Gastrocnemius medialis (tissue), 4 donors: ENCODE measurements around the gene C9orf50. TPM values are rescaled to one million over a fixed set of nuclear protein-coding genes. Genes with fewer than 3 reads are reported as not detected.

Source experiments
- ATAC-seq, 2 donors: fragments of 150-250 bp; one replicate each; pipeline ENCODE4 v1.9.1; 2016
- DNase-seq, 2 donors: peaks; one replicate each; pipeline ENCODE4 v3.0.0-alpha.2; 2019
- H3K27ac ChIP-seq, 4 donors: fragments of 200-600 bp; sonication (generic); 1 replicate in 1 of 4; 2 replicates in 3 of 4; pipeline ENCODE4 v1.5.1; 2016 to 2018; ENCODE audit warnings: mild to moderate bottlenecking in 2 of 4, moderate library complexity in 1 of 4
- H3K27me3 ChIP-seq, 3 donors: fragments of 200-600 bp; sonication (generic) in 2 of 3; 1 replicate in 1 of 3; 2 replicates in 2 of 3; pipeline versions ENCODE4 v1.5.1 to v1.6.0; 2016 to 2019; ENCODE audit warnings: mild to moderate bottlenecking in 1 of 3, moderate library complexity in 1 of 3
- H3K36me3 ChIP-seq, 2 donors: fragments of 200-600 bp; sonication (generic) in 1 of 2; one replicate each; pipeline ENCODE4 v1.5.1; 2017 to 2018
- H3K4me1 ChIP-seq, 2 donors: fragments of 200-600 bp; sonication (generic) in 1 of 2; one replicate each; pipeline ENCODE4 v1.5.1; 2016 to 2017; ENCODE audit warnings: mild to moderate bottlenecking in 2 of 2
- H3K4me3 ChIP-seq, 4 donors: fragments of 200-600 bp; sonication (generic) in 3 of 4; 1 replicate in 1 of 4; 2 replicates in 3 of 4; pipeline ENCODE4 v1.5.1; 2016 to 2019; ENCODE audit warnings: mild to moderate bottlenecking in 2 of 4
- H3K9me3 ChIP-seq, 3 donors: fragments of 200-600 bp; sonication (generic) in 2 of 3; 1 replicate in 1 of 3; 2 replicates in 2 of 3; pipeline ENCODE4 v1.5.1; 2016 to 2019
- CTCF ChIP-seq, 5 experiments: fragments of 450-650 bp in 3 of 5; fragments of 200-600 bp in 2 of 5; sonication (generic) in 2 of 5; IDR thresholded peaks in 4 of 5; conservative IDR thresholded peaks in 1 of 5; 1 replicate in 4 of 5; 2 replicates in 1 of 5; pipeline ENCODE4 v1.5.1; 2016 to 2019; ENCODE audit warnings: antibody characterized with exemption in 5 of 5, mild to moderate bottlenecking in 3 of 5, moderate library complexity in 3 of 5
- POLR2A ChIP-seq, 2 donors: fragments of 450-650 bp; IDR thresholded peaks; one replicate each; pipeline ENCODE4 v1.6.1; 2017; ENCODE audit warnings: antibody characterized with exemption in 2 of 2, mild to moderate bottlenecking in 2 of 2, moderate library complexity in 2 of 2
- in situ Hi-C, 4 donors: fragments of 200-750 bp; cut with MboI; loops; one replicate each; pipeline versions ENCODE4 v1.15.0 to v1.8.0; 2017; ENCODE audit warnings: low sequenced_read_pairs in 4 of 4
- intact Hi-C: fragments of 100-400 bp; cut with DNase I; formaldehyde crosslinking; loops from one replicate; pipeline ENCODE4 v1.15.1; 2023; ENCODE audit warnings: low total_unique reads
- total RNA-seq, 4 donors: library from RNA; depleted of rRNA; stranded (reverse); fragments of >200 nt; gene quantifications; one replicate each; pipeline versions ENCODE4 v1.1.0 to v1.2.3, GENCODE V29; 2016

C9orf50 gene
- total RNA-seq, 4 donors from 2014 or later: not detected

DNA sequence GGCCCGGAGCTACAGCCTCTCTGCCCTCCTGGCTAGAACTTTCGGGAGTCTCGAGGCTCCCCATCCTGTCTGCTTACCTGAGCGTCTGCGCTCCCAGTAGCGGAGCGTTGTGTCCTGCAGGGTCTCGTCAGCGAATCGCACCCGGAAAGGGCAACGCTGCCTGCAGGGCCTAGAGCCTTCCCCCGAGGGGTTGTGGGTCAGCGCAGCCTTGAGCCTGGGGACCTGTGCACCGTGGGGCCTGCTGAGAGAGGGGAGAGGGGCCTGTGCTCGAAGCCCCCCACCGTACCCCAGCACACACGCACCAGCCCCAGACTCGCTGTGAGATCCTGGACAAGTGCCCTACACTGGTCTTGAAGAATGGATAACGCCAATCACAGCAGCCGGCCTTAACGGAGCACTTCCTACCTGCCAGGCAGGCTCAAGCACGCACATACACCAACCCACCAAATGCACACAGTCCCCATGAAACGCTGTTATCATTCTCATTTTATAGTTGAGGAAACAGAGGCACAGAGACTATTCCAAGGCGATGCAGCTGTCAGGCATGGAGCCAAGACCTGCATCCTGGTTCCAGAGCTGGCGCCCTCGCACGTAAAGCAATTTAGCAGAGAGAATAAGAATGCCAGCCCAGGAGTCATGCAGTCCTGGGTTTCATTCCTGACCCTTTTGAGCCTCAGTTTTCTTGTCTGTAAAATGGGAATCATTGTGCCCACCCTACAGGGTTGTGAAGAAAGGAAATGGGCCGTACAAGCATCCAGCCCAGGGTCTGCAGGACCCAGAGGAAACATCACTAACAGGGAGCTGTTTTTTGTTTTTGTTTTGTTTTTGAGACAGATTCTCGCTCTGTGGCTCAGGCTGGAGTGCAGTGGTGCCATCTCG lies 5.3 kb downstream of the C9orf50 start:
- DNase-seq (no peak), ATAC-seq (no peak)
- H3K9me3 ChIP-seq: no peaks in the 10 kb centered on the region
- TF ChIP-seq POLR2A (IDR thresholded peaks at IDR 0.05) (no peak), CTCF (IDR thresholded peaks at IDR 0.05 in 4 of 5, conservative IDR thresholded peaks at IDR 0.05 in 1 of 5) (no peak)
- H3K36me3 ChIP-seq: no peaks in the 10 kb centered on the region
- intact Hi-C loops (no loop called here), in situ Hi-C loops (loop anchor here in 3 of 4 donors (5.0 to 10.0 kb wide), 3 partner anchors 478 to 483 kb away; no protein-coding TSS in a partner anchor)
- H3K4me1 ChIP-seq: peaks cover 4 to 12% of the 10 kb centered on the region in 2 donors
- no peak overlapping the region for H3K4me3 ChIP-seq
- peaks cover 10 to 15% (median 11%) of the 10 kb centered on the region in 3 donors for H3K27me3 ChIP-seq
- no peak overlapping the region for H3K27ac ChIP-seq

GRCh38 chr9:129614932-129615331 lies 6.0 kb downstream of the C9orf50 start:
- Histone ChIP-seq H3K27ac (no peak overlapping the region), H3K9me3 (no peaks in the 10 kb centered on the region), H3K4me1 (peaks cover 5 to 10% of the 10 kb centered on the region in 2 donors), H3K27me3 (peaks cover 5 to 10% (median 7%) of the 10 kb centered on the region in 3 donors), H3K4me3 (no peak overlapping the region), H3K36me3 (no peaks in the 10 kb centered on the region)
- intact Hi-C loops: loop anchor here (5.0 kb wide), 1 partner anchor 118 kb away; no protein-coding TSS in a partner anchor
- in situ Hi-C loops: loop anchor here (5.0 to 10.0 kb wide), 3 partner anchors 478 to 483 kb away; no protein-coding TSS in a partner anchor
- TF ChIP-seq CTCF (IDR thresholded peaks at IDR 0.05 in 4 of 5, conservative IDR thresholded peaks at IDR 0.05 in 1 of 5) (no peak), POLR2A (IDR thresholded peaks at IDR 0.05) (no peak)
- ATAC-seq (no peak), DNase-seq (no peak)

GRCh38 chr9:129613520-129614175 lies 7.3 kb downstream of the C9orf50 start:
- H3K27ac ChIP-seq: no peak overlapping the region
- in situ Hi-C loops (loop anchor here in 2 of 4 donors (5.0 to 10.0 kb wide), 2 partner anchors 476 to 479 kb away; no protein-coding TSS in a partner anchor), intact Hi-C loops (loop anchor here (5.0 kb wide), 1 partner anchor 116 kb away; no protein-coding TSS in a partner anchor)
- H3K9me3 ChIP-seq: no peaks in the 10 kb centered on the region
- H3K4me3 ChIP-seq: no peak overlapping the region
- no peak for TF ChIP-seq POLR2A (IDR thresholded peaks at IDR 0.05)
- no peak for TF ChIP-seq CTCF (IDR thresholded peaks at IDR 0.05 in 4 of 5, conservative IDR thresholded peaks at IDR 0.05 in 1 of 5)
- H3K36me3 ChIP-seq: no peaks in the 10 kb centered on the region
- DNase-seq (no peak), ATAC-seq (no peak)
- no peaks in the 10 kb centered on the region for H3K27me3 ChIP-seq
- H3K4me1 ChIP-seq: peaks cover 9 to 16% of the 10 kb centered on the region in 2 donors

DNA sequence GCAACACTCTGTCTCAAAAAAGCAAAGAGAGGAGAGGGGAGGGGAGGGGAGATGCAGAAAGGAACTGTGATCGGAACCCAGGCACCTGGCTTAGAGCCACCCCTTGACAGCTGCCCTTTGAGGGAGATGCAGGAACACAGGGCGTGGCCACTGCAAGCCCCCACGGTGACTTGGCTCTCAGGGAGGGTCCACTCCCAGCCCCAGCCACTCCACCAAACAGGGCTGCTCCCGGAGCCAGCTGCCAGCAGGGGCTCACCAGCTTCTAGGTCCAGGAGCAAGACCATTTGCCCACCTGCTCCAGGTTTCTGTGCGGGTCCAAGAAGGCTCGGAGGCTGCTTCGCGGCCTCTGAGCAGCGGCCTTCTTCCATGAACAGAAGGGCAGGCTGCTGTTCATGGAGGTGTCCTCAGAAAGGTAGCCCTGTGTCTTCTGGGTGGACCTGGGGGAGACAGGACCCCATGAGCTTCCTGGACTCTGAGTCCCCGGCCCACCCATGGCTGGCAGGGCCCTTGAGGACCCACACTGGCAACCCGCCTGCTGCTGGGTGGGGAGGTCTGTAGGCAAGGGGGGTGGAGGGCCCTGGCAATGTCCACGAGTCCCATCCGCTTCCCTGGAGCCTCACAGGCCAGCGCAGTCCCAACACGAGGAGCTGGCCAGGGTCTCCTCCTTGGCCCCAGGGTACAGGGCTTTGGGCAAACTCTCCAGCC lies 7.9 kb downstream of the C9orf50 start:
- intact Hi-C loops: loop anchor here (5.0 kb wide), 1 partner anchor 116 kb away; no protein-coding TSS in a partner anchor
- Histone ChIP-seq H3K27ac (no peak overlapping the region), H3K4me3 (no peak overlapping the region), H3K9me3 (no peaks in the 10 kb centered on the region), H3K36me3 (no peaks in the 10 kb centered on the region), H3K27me3 (no peaks in the 10 kb centered on the region), H3K4me1 (peaks cover 9 to 16% of the 10 kb centered on the region in 2 donors)
- TF ChIP-seq CTCF (IDR thresholded peaks at IDR 0.05 in 4 of 5, conservative IDR thresholded peaks at IDR 0.05 in 1 of 5) (no peak), POLR2A (IDR thresholded peaks at IDR 0.05) (no peak)
- ATAC-seq: no peak
- no peak for DNase-seq
- in situ Hi-C loops: loop anchor here in 2 of 4 donors (5.0 to 10.0 kb wide), 2 partner anchors 476 to 478 kb away; no protein-coding TSS in a partner anchor
